ENCODE measurements around the gene MYD88. TPM values are rescaled to one million over a fixed set of nuclear protein-coding genes. Genes with fewer than 3 reads are reported as not detected.
"Not testable (repeated sequence)": the region's sequence is repeated elsewhere in the genome, so short reads cannot be mapped to it uniquely, and the experiment has no call there.

The MYD88 gene
- polyA plus RNA-seq, 1 donor (not counting 4 experiments of a cell fraction or from before 2014, with no cell fraction given), result 44.0 TPM

- Histone ChIP-seq H3K79me2 (ENCODE audit: control insufficient read depth, insufficient read depth, low read length) (no peaks in the 10 kb centered on the region), H3K9ac (ENCODE audit: control insufficient read depth, extremely low read depth, insufficient read depth, low read length) (no peak overlapping the region), H2AFZ (ENCODE audit: control insufficient read depth, low read length) (no peak overlapping the region), H4K20me1 (ENCODE audit: control insufficient read depth, extremely low read depth, insufficient read depth, low read length) (no peaks in the 10 kb centered on the region), H3K9me3 (ENCODE audit: control insufficient read depth, low read depth, low read length) (no peaks in the 10 kb centered on the region), H3K36me3 (ENCODE audit: control insufficient read depth in 2 of 2, extremely low read depth in 1 of 2, insufficient read depth in 2 of 2, low read length in 2 of 2) (no peaks in the 10 kb centered on the region), H3K4me2 (ENCODE audit: control insufficient read depth, extremely low read depth, insufficient read depth, low read depth, low read length) (peak overlapping the region; percentile 2), H3K27ac (ENCODE audit: control insufficient read depth, insufficient read depth, low read length) (peak overlapping the region; percentile 2), H3K9me1 (ENCODE audit: control insufficient read depth, extremely low read depth, insufficient read depth, low read length) (no peaks in the 10 kb centered on the region), H3K4me1 (ENCODE audit: control insufficient read depth, extremely low read depth, insufficient read depth, low read length) (peaks cover 49% of the 10 kb centered on the region), H3K27me3 (ENCODE audit: control insufficient read depth, extremely low read depth, insufficient read depth, low read length) (no peaks in the 10 kb centered on the region), H3K4me3 (ENCODE audit: control insufficient read depth in 2 of 3, extremely low read depth in 1 of 3, insufficient read depth in 2 of 3, low read depth in 1 of 3, low read length in 3 of 3) (no peak overlapping the region)
- DNase-seq (ENCODE audit: low read depth, low spot score), result peak; percentile 76
- dilution Hi-C loops (cut with MboI; ENCODE audit: extremely low pct_ligation_motif_present, low sequenced_read_pairs), result no loop called here
- peak; percentile 95 for FAIRE-seq
- TF ChIP-seq CTCF (optimal IDR thresholded peaks at IDR 0.05 in 1 of 3, IDR thresholded peaks at IDR 0.05 in 1 of 3, conservative IDR thresholded peaks at IDR 0.05 in 1 of 3; ENCODE audit: extremely low read depth in 1 of 3, insufficient read depth in 2 of 3, low read length in 3 of 3) (no peak), EZH2 (IDR thresholded peaks at IDR 0.05; ENCODE audit: low read length) (no peak)
Observed at GRCh38 chr3:38157595-38157994, 19.1 kb downstream of the MYD88 start.

- no peak for TF ChIP-seq EZH2 (IDR thresholded peaks at IDR 0.05; ENCODE audit: low read length)
- no peak for TF ChIP-seq CTCF (optimal IDR thresholded peaks at IDR 0.05 in 1 of 3, IDR thresholded peaks at IDR 0.05 in 1 of 3, conservative IDR thresholded peaks at IDR 0.05 in 1 of 3; ENCODE audit: extremely low read depth in 1 of 3, insufficient read depth in 2 of 3, low read length in 3 of 3)
- Histone ChIP-seq H3K9me3 (ENCODE audit: control insufficient read depth, low read depth, low read length) (no peaks in the 10 kb centered on the region), H3K4me2 (ENCODE audit: control insufficient read depth, extremely low read depth, insufficient read depth, low read depth, low read length) (no peak overlapping the region), H3K36me3 (ENCODE audit: control insufficient read depth in 2 of 2, extremely low read depth in 1 of 2, insufficient read depth in 2 of 2, low read length in 2 of 2) (no peaks in the 10 kb centered on the region), H3K9me1 (ENCODE audit: control insufficient read depth, extremely low read depth, insufficient read depth, low read length) (no peaks in the 10 kb centered on the region), H4K20me1 (ENCODE audit: control insufficient read depth, extremely low read depth, insufficient read depth, low read length) (no peaks in the 10 kb centered on the region), H3K4me3 (ENCODE audit: control insufficient read depth in 2 of 3, extremely low read depth in 1 of 3, insufficient read depth in 2 of 3, low read depth in 1 of 3, low read length in 3 of 3) (no peak overlapping the region), H3K4me1 (ENCODE audit: control insufficient read depth, extremely low read depth, insufficient read depth, low read length) (peaks cover 40% of the 10 kb centered on the region), H3K9ac (ENCODE audit: control insufficient read depth, extremely low read depth, insufficient read depth, low read length) (no peak overlapping the region), H3K79me2 (ENCODE audit: control insufficient read depth, insufficient read depth, low read length) (no peaks in the 10 kb centered on the region), H3K27me3 (ENCODE audit: control insufficient read depth, extremely low read depth, insufficient read depth, low read length) (no peaks in the 10 kb centered on the region), H3K27ac (ENCODE audit: control insufficient read depth, insufficient read depth, low read length) (no peak overlapping the region), H2AFZ (ENCODE audit: control insufficient read depth, low read length) (no peak overlapping the region)
- dilution Hi-C loops (cut with MboI; ENCODE audit: extremely low pct_ligation_motif_present, low sequenced_read_pairs), result no loop called here
- FAIRE-seq (peak; percentile 43), DNase-seq (ENCODE audit: low read depth, low spot score) (no peak)
Observed at GRCh38 chr3:38158472-38158871, 20.0 kb downstream of the MYD88 start.

- H3K9me1 ChIP-seq (ENCODE audit: control insufficient read depth, extremely low read depth, insufficient read depth, low read length); H3K4me2 ChIP-seq (ENCODE audit: control insufficient read depth, extremely low read depth, insufficient read depth, low read depth, low read length); H3K36me3 ChIP-seq (ENCODE audit: control insufficient read depth in 2 of 2, extremely low read depth in 1 of 2, insufficient read depth in 2 of 2, low read length in 2 of 2); FAIRE-seq; DNase-seq (ENCODE audit: low read depth, low spot score); H3K79me2 ChIP-seq (ENCODE audit: control insufficient read depth, insufficient read depth, low read length); dilution Hi-C loops (cut with MboI; ENCODE audit: extremely low pct_ligation_motif_present, low sequenced_read_pairs); H3K27ac ChIP-seq (ENCODE audit: control insufficient read depth, insufficient read depth, low read length); H3K4me3 ChIP-seq (ENCODE audit: control insufficient read depth in 2 of 3, extremely low read depth in 1 of 3, insufficient read depth in 2 of 3, low read depth in 1 of 3, low read length in 3 of 3); H4K20me1 ChIP-seq (ENCODE audit: control insufficient read depth, extremely low read depth, insufficient read depth, low read length); H3K9ac ChIP-seq (ENCODE audit: control insufficient read depth, extremely low read depth, insufficient read depth, low read length); H2AFZ ChIP-seq (ENCODE audit: control insufficient read depth, low read length); H3K9me3 ChIP-seq (ENCODE audit: control insufficient read depth, low read depth, low read length); H3K27me3 ChIP-seq (ENCODE audit: control insufficient read depth, extremely low read depth, insufficient read depth, low read length): not testable (repeated sequence)
- peaks cover 21% of the 10 kb centered on the region for H3K4me1 ChIP-seq (ENCODE audit: control insufficient read depth, extremely low read depth, insufficient read depth, low read length)
Observed at GRCh38 chr3:38160704-38161103, 22.2 kb downstream of the MYD88 start.
